ENCODE results near the gene DYNLT5. TPM values are rescaled to one million over a fixed set of nuclear protein-coding genes. Genes with fewer than 3 reads are reported as not detected.
"Not testable (repeated sequence)": the region's sequence is repeated elsewhere in the genome, so short reads cannot be mapped to it uniquely, and the experiment has no call there.

Gene DYNLT5
- total and polyA plus RNA-seq, 10 donors: 0.09 to 2.5 (median 0.60) TPM; not detected in 2

DNA sequence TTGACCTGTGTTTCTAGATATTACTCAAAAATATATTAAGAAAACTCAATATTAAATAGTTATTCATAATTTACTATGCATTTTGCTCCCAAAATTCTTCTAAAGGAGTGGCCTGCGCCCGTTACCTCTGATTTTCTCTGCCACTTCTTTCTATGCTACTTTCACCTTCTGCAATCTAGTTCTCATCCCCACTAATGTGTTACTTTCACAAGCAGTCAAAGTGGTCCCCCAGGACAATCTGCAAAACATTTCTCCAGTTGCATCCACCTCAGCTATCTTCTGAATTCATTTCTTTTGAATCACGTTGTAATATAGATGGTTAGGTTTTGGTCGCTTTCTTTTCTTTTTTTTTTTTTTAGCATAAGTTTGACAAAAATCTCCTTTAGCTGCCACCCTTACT, 35.4 kb downstream of the DYNLT5 start:
- DNase-seq: no peak
- Histone ChIP-seq H3K9me3 (peaks cover 0 to 4% (median 0%) of the 10 kb centered on the region in 8 donors), H3K27ac (no peak overlapping the region), H3K4me1 (peaks cover 0 to 14% (median 0%) of the 10 kb centered on the region in 6 donors), H3K36me3 (no peaks in the 10 kb centered on the region), H3K27me3 (replicated peaks in 1 of 7) (no peaks in the 10 kb centered on the region), H3K4me3 (no peak overlapping the region)
- whole genome bisulfite sequencing, 5 donors: 62 to 83% (median 82%) methylated on average over 4 of the region's 4 CpGs
- no peak for TF ChIP-seq POLR2AphosphoS5 (IDR thresholded peaks at IDR 0.05)
- TF ChIP-seq, protein P1, sequence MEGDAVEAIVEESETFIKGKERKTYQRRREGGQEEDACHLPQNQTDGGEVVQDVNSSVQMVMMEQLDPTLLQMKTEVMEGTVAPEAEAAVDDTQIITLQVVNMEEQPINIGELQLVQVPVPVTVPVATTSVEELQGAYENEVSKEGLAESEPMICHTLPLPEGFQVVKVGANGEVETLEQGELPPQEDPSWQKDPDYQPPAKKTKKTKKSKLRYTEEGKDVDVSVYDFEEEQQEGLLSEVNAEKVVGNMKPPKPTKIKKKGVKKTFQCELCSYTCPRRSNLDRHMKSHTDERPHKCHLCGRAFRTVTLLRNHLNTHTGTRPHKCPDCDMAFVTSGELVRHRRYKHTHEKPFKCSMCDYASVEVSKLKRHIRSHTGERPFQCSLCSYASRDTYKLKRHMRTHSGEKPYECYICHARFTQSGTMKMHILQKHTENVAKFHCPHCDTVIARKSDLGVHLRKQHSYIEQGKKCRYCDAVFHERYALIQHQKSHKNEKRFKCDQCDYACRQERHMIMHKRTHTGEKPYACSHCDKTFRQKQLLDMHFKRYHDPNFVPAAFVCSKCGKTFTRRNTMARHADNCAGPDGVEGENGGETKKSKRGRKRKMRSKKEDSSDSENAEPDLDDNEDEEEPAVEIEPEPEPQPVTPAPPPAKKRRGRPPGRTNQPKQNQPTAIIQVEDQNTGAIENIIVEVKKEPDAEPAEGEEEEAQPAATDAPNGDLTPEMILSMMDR (IDR thresholded peaks at IDR 0.05 in 8 of 11, conservative IDR thresholded peaks at IDR 0.05 in 3 of 11): no peak
- no peak for TF ChIP-seq POLR2A (IDR thresholded peaks at IDR 0.05)
- intact Hi-C loops (cut with DNase I; ENCODE audit: low total_unique reads): no loop called here

DNA sequence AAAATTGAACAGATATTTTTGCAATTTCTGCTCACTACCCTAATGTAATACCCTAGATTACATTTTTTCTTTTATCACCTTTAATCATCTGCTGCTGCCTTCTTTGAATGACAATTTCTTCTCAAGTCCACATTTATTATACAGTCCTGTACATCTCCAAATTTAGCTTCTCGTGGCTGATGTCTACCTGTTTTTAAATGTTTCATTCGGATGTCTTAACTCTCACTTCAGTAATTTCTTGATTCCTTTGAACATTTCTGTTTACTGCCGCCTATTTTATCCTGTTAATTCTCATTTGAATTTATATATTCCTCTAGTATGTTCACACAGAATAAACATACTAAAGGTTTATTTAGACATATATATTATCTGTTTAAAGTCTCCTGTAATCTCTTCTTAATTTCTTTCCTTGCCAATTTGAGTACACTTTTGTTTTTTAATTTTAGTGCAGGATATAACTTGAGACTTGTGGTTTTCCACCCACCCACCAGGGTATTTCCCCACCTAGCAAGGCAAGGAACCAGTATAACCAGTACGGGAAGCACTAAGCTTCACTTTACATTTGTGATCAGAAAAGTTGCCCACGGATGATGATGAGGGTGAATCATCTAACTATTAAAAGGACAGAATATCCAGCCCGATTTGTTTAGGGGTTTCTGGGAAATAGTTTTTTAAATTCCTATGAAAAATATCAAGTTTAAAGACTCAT, 36.1 kb downstream of the DYNLT5 start:
- TF ChIP-seq, protein P1 (IDR thresholded peaks at IDR 0.05 in 8 of 11, conservative IDR thresholded peaks at IDR 0.05 in 3 of 11): no peak
- TF ChIP-seq POLR2AphosphoS5 (IDR thresholded peaks at IDR 0.05) (no peak), POLR2A (IDR thresholded peaks at IDR 0.05) (no peak)
- H3K27ac ChIP-seq: no peak overlapping the region
- DNase-seq: no peak
- WGBS, 5 donors: 37 to 48% (median 46%) methylated on average over 6 of the region's 6 CpGs
- intact Hi-C loops (cut with DNase I; ENCODE audit: low total_unique reads): no loop called here
- H3K36me3 ChIP-seq: no peaks in the 10 kb centered on the region
- H3K27me3 ChIP-seq (replicated peaks in 1 of 7): no peaks in the 10 kb centered on the region
- no peak overlapping the region for H3K4me3 ChIP-seq
- peaks cover 0 to 4% (median 0%) of the 10 kb centered on the region in 8 donors for H3K9me3 ChIP-seq
- peaks cover 0 to 14% (median 0%) of the 10 kb centered on the region in 6 donors for H3K4me1 ChIP-seq

DNA sequence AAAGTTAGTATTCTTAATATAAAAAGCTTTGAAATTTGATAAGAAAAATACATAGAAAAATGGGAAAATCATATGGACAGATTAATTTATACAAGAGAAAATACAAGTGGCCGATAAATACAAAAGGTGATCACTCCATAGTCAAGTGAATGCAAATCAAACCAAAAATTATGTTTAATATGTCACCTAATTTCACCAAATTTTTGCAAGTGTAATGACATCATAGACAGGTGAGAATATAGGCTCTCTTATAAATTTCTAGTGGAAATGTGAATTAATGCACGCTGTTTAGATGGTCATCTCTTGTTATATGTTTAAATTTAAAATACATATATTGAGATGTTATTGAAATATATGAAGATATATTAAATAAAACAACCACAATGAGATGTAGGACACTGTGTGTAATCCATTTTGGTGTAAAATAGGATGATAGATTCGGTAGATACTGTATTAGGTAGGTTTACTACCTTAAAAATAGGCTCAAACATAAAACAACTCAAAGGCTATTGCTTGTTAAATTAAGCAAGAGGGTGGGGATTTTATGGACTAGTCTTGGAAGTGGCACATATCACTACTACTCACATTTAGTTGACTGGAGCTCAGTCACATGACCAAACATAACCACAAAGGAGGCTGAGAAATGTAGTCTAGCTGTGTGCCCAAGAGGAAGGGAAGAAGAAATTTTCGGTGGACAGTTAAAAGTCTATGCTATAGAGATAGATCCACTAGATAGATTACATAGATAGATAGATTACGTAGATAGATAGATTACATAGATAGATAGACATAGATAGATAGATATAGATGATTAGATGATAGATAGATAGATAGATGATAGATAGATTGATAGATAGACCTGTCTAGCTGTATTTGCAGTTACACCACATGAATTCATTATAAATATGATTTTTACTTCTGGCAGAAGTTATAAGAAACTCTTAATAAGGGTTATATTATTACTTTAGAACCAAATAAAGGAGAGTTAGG, 39.7 kb downstream of the DYNLT5 start:
- H3K4me3 ChIP-seq: no peak overlapping the region
- no peaks in the 10 kb centered on the region for H3K27me3 ChIP-seq (replicated peaks in 1 of 7)
- no peaks in the 10 kb centered on the region for H3K36me3 ChIP-seq
- 89 to 94% (median 91%) methylated on average over 5 of the region's 5 CpGs for WGBS, 5 donors
- H3K4me1 ChIP-seq: peaks cover 0 to 14% (median 0%) of the 10 kb centered on the region in 6 donors
- H3K27ac ChIP-seq: no peak overlapping the region
- DNase-seq: no peak
- intact Hi-C loops (cut with DNase I; ENCODE audit: low total_unique reads): no loop called here
- TF ChIP-seq, protein P1 (IDR thresholded peaks at IDR 0.05 in 8 of 11, conservative IDR thresholded peaks at IDR 0.05 in 3 of 11): no peak
- TF ChIP-seq POLR2A (IDR thresholded peaks at IDR 0.05) (no peak), POLR2AphosphoS5 (IDR thresholded peaks at IDR 0.05) (no peak)
- no peaks in the 10 kb centered on the region for H3K9me3 ChIP-seq

DNA sequence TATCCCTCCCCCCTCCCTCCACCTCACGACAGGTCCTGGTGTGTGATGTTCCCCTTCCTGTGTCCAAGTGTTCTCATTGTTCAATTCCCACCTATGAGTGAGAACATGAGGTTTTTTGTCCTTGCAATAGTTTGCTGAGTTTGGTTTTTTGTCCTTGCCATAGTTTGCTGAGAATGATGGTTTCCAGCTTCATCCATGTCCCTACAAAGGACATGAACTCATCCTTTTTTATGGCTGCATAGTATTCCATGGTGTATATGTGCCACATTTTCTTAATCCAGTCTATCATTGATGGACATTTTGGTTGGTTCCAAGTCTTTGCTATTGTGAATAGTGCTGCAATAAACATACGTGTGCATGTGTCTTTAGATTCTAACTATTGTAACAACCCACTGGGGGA, 43.6 kb downstream of the DYNLT5 start:
- H3K36me3 ChIP-seq; H3K27ac ChIP-seq; H3K27me3 ChIP-seq (replicated peaks in 1 of 7); DNase-seq; H3K4me1 ChIP-seq; H3K9me3 ChIP-seq; intact Hi-C loops (cut with DNase I; ENCODE audit: low total_unique reads); H3K4me3 ChIP-seq: not testable (repeated sequence)
- WGBS, 5 donors: 88 to 96% (median 94%) methylated on average over 2 of the region's 2 CpGs

Measured in spleen (tissue), 11 donors.